Gastrocnemius medialis (tissue), 4 donors: ENCODE measurements around the gene PDE10A.

Experiments
- CTCF ChIP-seq, 5 experiments: fragments of 450-650 bp in 3 of 5; fragments of 200-600 bp in 2 of 5; sonication (generic) in 2 of 5; IDR thresholded peaks in 4 of 5; conservative IDR thresholded peaks in 1 of 5; 1 replicate in 4 of 5; 2 replicates in 1 of 5; pipeline ENCODE4 v1.5.1; 2016 to 2019; ENCODE audit warnings: antibody characterized with exemption in 5 of 5, mild to moderate bottlenecking in 3 of 5, moderate library complexity in 3 of 5
- POLR2A ChIP-seq, 2 donors: fragments of 450-650 bp; IDR thresholded peaks; one replicate each; pipeline ENCODE4 v1.6.1; 2017; ENCODE audit warnings: antibody characterized with exemption in 2 of 2, mild to moderate bottlenecking in 2 of 2, moderate library complexity in 2 of 2

- TF ChIP-seq POLR2A (IDR thresholded peaks at IDR 0.05) (no peak), CTCF (IDR thresholded peaks at IDR 0.05 in 4 of 5, conservative IDR thresholded peaks at IDR 0.05 in 1 of 5) (no peak)
Observed at GRCh38 chr6:165508321-165508869, 154.6 kb downstream of the PDE10A start.
